ENCODE results near the gene HID1.

Gene HID1

DNA sequence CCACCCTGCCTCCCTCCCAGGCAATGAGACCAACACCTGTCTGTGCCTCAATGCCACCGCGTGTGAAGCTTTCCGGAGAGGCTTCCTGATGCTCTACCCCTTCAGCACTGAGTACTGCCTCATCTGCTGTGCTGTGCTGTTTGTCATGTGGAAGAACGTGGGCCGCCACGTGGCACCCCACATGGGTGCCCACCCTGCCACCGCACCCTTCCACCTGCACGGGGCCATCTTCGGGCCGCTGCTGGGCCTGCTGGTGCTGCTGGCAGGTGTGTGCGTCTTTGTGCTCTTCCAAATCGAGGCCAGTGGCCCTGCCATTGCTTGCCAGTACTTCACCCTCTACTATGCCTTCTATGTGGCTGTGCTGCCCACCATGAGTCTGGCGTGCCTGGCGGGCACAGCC is 25.9 kb downstream of the HID1 start:
- no peak for DNase-seq (ENCODE audit: low read depth)
- TF ChIP-seq CTCF (conservative IDR thresholded peaks at IDR 0.05; ENCODE audit: low read depth, low read length): no peak
- H3K4me3 ChIP-seq (ENCODE audit: low read length): no peak overlapping the region

DNA sequence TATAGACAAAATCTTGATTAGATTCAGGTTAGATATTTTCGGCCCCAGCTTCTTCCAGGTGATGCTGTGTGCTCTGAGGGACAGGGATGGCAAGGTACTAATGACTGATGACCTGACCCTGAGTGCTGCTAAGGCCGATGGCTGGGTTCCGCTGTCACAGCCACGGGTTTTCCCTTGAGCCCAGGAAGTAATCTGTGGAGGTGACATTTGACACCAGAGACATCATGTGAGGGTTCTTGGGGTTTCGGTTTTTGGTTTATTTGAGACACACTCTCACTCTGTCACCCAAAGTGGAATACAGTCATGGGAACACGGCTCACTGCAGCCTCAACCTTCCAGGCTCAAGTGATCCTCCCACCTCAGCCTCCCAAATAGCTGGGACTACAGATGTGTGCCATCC is 27.0 kb downstream of the HID1 start:
- no peak for TF ChIP-seq CTCF (conservative IDR thresholded peaks at IDR 0.05; ENCODE audit: low read depth, low read length)
- H3K4me3 ChIP-seq (ENCODE audit: low read length): no peak overlapping the region
- DNase-seq (ENCODE audit: low read depth): no peak

GRCh38 chr17:74943808-74944522 is 28.6 kb downstream of the HID1 start:
- TF ChIP-seq CTCF (conservative IDR thresholded peaks at IDR 0.05; ENCODE audit: low read depth, low read length): no peak
- peak; percentile 8 for DNase-seq (ENCODE audit: low read depth)
- H3K4me3 ChIP-seq (ENCODE audit: low read length): no peak overlapping the region

GRCh38 chr17:74941128-74941725 is 31.3 kb downstream of the HID1 start:
- H3K4me3 ChIP-seq (ENCODE audit: low read length): no peak overlapping the region
- no peak for DNase-seq (ENCODE audit: low read depth)
- no peak for TF ChIP-seq CTCF (conservative IDR thresholded peaks at IDR 0.05; ENCODE audit: low read depth, low read length)

DNA sequence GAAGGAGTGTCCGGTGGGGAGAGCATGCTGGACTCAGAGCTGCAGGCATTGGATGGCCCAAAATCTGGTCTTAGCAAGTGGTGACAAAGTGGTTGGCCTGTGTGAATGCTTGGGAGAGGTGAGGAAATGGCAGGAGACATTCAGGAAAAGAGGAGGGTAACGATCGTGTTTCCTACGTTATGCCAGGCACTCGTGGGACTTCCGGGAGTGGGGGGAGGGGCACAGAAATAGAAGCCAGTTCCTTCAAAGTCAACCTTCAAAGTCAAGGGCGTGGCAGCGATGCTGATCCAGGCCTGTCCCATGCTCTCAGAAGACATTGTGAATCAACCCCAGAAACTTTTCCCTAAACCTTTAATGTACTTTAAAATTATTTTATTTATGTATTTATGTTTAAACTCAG is 33.0 kb downstream of the HID1 start:
- H3K4me3 ChIP-seq (ENCODE audit: low read length): no peak overlapping the region
- TF ChIP-seq CTCF (conservative IDR thresholded peaks at IDR 0.05; ENCODE audit: low read depth, low read length): no peak
- no peak for DNase-seq (ENCODE audit: low read depth)

DNA sequence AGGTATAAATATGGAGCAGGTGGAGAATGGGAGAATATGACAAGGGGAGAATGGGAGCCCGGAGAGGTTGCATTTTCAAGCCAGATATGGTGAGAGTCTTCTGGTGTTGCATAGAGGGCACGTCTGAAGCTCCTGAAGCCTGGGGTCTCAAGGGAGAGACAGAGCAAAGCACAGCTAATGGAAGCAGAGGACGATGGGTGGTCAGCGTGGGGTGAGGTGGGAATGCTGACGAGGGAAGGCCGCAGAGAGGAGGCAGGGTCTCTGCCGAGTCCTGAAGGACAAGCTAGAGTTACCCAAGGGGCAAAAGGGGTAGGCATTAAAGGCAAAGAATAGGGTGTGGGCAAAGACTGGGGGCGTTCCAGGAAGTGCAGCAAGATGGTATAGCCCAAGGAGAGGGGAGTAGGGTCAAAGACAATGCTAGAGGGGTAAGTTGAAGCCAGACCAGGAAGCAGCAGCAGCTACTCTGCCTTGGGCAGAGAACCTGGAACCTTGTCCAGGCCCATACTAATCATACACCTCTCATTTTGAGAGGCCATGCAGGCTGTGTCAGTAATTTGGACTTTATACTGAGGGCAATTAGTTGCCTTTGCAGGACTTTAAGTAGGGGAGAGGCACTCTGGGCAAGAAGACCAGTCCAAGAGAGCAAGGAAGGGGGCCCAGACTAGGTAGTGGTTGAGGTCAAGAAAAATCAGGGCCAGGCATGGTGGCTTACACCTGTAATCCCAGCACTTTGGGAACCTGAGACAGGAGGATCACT is 34.2 kb downstream of the HID1 start:
- DNase-seq (ENCODE audit: low read depth): no peak
- no peak for TF ChIP-seq CTCF (conservative IDR thresholded peaks at IDR 0.05; ENCODE audit: low read depth, low read length)
- H3K4me3 ChIP-seq (ENCODE audit: low read length): no peak overlapping the region
